Measurements from ENCODE around the gene SLC9A3. TPM values are rescaled to one million over a fixed set of nuclear protein-coding genes. Genes with fewer than 3 reads are reported as not detected.

SLC9A3 gene
- total and polyA plus RNA-seq, 2 of the 13 experiments (the other 11 are each of a cell fraction or from before 2014, with no cell fraction given): 1.5 to 1.8 TPM

GRCh38 chr5:472656-473550, 51.3 kb downstream of the SLC9A3 start (continued):
- TF ChIP-seq ZBTB43 (CRISPR knock-in tag; conservative IDR thresholded peaks at IDR 0.05) (peak; percentile 92), MED8 (CRISPR knock-in tag; IDR thresholded peaks at IDR 0.05; ENCODE audit: insufficient replicate concordance) (peak; percentile 91), ESRRA (CRISPR knock-in tag; IDR thresholded peaks at IDR 0.05; ENCODE audit: low read depth) (peak; percentile 72), DNMT3B (CRISPR knock-in tag; conservative IDR thresholded peaks at IDR 0.05) (no peak; the same call in 1 of the 2 replicates), DR1 (CRISPR knock-in tag; IDR thresholded peaks at IDR 0.05) (peak; percentile 78), NR0B2 (CRISPR knock-in tag; IDR thresholded peaks at IDR 0.05) (peak; percentile 99), ZNF569 (CRISPR knock-in tag; IDR thresholded peaks at IDR 0.05; ENCODE audit: borderline replicate concordance) (0 out of 2 replicates have a peak, but pooled peaks have one; percentile 45), ZHX1 (CRISPR knock-in tag; IDR thresholded peaks at IDR 0.05; ENCODE audit: low read depth) (peak; percentile 59; the same call in 1 of the 2 replicates), ZNF557 (CRISPR knock-in tag; IDR thresholded peaks at IDR 0.05) (0 out of 2 replicates have a peak, but pooled peaks have one; percentile 27), DNMT1 (CRISPR knock-in tag; IDR thresholded peaks at IDR 0.05) (peak; percentile 87), FOSL1 (CRISPR knock-in tag; IDR thresholded peaks at IDR 0.05; ENCODE audit: borderline replicate concordance) (no peak), MAZ (IDR thresholded peaks at IDR 0.05; ENCODE audit: borderline replicate concordance, low read depth, low read length) (no peak), MAZ (CRISPR knock-in tag; IDR thresholded peaks at IDR 0.05; ENCODE audit: low read depth) (peak; percentile 93), HMG20A (CRISPR knock-in tag; IDR thresholded peaks at IDR 0.05; ENCODE audit: borderline replicate concordance) (no peak), GPN1 (CRISPR knock-in tag; IDR thresholded peaks at IDR 0.05; ENCODE audit: borderline replicate concordance) (peak; percentile 77; the same call in 1 of the 2 replicates), ZFP90 (CRISPR knock-in tag; IDR thresholded peaks at IDR 0.05; ENCODE audit: borderline replicate concordance) (peak; percentile 88; the same call in 1 of the 2 replicates), KLF13 (CRISPR knock-in tag; IDR thresholded peaks at IDR 0.05) (0 out of 2 replicates have a peak, but pooled peaks have one; percentile 70), HNRNPK (IDR thresholded peaks at IDR 0.05; ENCODE audit: low read depth, low read length, poor library complexity, severe bottlenecking) (peak; percentile 9), PHF5A (CRISPR knock-in tag; IDR thresholded peaks at IDR 0.05; ENCODE audit: low read depth, unreplicated experiment) (no peak), STAG1 (CRISPR knock-in tag; IDR thresholded peaks at IDR 0.05) (no peak)
- TF ChIP-seq, protein P1, sequence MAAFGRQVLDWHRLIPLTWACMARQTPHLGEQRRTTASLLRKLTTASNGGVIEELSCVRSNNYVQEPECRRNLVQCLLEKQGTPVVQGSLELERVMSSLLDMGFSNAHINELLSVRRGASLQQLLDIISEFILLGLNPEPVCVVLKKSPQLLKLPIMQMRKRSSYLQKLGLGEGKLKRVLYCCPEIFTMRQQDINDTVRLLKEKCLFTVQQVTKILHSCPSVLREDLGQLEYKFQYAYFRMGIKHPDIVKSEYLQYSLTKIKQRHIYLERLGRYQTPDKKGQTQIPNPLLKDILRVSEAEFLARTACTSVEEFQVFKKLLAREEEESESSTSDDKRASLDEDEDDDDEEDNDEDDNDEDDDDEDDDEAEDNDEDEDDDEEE (CRISPR knock-in tag; IDR thresholded peaks at IDR 0.05): peak; percentile 97
- TF ChIP-seq, protein P2, sequence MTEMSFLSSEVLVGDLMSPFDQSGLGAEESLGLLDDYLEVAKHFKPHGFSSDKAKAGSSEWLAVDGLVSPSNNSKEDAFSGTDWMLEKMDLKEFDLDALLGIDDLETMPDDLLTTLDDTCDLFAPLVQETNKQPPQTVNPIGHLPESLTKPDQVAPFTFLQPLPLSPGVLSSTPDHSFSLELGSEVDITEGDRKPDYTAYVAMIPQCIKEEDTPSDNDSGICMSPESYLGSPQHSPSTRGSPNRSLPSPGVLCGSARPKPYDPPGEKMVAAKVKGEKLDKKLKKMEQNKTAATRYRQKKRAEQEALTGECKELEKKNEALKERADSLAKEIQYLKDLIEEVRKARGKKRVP (CRISPR knock-in tag; IDR thresholded peaks at IDR 0.05): peak in 1 of 2 experiments; percentile 59; a peak in 1 of 4 replicates

All from HepG2 (cell line).